Lung (tissue), 12 donors: ENCODE data around the gene C7. TPM values are rescaled to one million over a fixed set of nuclear protein-coding genes. Genes with fewer than 3 reads are reported as not detected.

Source experiments
- ATAC-seq: fragments of 200-7000 bp; cut with Tn5 transposase; one replicate; pipeline ENCODE4 v1.9.1; 2020; ENCODE audit warnings: moderate number of reproducible peaks; ENCODE audit not compliant: insufficient read depth, low FRiP score
- DNase-seq, 3 donors: peaks; one replicate each; pipeline ENCODE4 v3.0.0-alpha.2; 2013 to 2017
- H3K27ac ChIP-seq, 2 donors: one replicate each; pipeline ENCODE4 v1.5.1; 2013; ENCODE audit warnings: mild to moderate bottlenecking in 2 of 2, moderate library complexity in 2 of 2, control low read depth in 1 of 2, inconsistent platforms in 1 of 2, low read depth in 1 of 2, low read length in 1 of 2
- H3K27me3 ChIP-seq, 3 donors: one replicate each; pipeline ENCODE4 v1.5.1; 2013; ENCODE audit warnings: low read length in 2 of 3; ENCODE audit not compliant: control insufficient read depth in 3 of 3, insufficient read depth in 3 of 3
- H3K36me3 ChIP-seq, 4 donors: one replicate each; pipeline ENCODE4 v1.5.1; 2013; ENCODE audit warnings: low read length in 4 of 4, mild to moderate bottlenecking in 1 of 4, moderate library complexity in 1 of 4; ENCODE audit not compliant: control insufficient read depth in 4 of 4, insufficient read depth in 4 of 4
- H3K4me1 ChIP-seq, 5 donors: one replicate each; pipeline ENCODE4 v1.5.1; 2013; ENCODE audit warnings: low read length in 5 of 5, mild to moderate bottlenecking in 2 of 5, moderate library complexity in 1 of 5; ENCODE audit not compliant: control insufficient read depth in 5 of 5, insufficient read depth in 5 of 5
- H3K4me3 ChIP-seq: one replicate; pipeline ENCODE4 v1.5.1; 2013; ENCODE audit warnings: mild to moderate bottlenecking, control low read depth, moderate library complexity
- H3K9ac ChIP-seq, 2 donors: one replicate each; pipeline ENCODE4 v1.5.1; 2013; ENCODE audit warnings: low read length in 2 of 2, control low read depth in 1 of 2; ENCODE audit not compliant: insufficient read depth in 1 of 2
- H3K9me3 ChIP-seq, 4 donors: one replicate each; pipeline ENCODE4 v1.5.1; 2013; ENCODE audit warnings: low read length in 3 of 4, mild to moderate bottlenecking in 1 of 4, moderate library complexity in 1 of 4; ENCODE audit not compliant: control insufficient read depth in 4 of 4, insufficient read depth in 3 of 4
- CTCF ChIP-seq: IDR thresholded peaks from 2 replicates; pipeline ENCODE4 v1.5.1; 2012; ENCODE audit warnings: mild to moderate bottlenecking; ENCODE audit errors: control extremely low read depth, extremely low read depth
- WGBS, 2 donors: extraction: QIAGEN DNeasy Blood & Tissue Kit; methylation state at CpG; one replicate each; pipeline ENCODE4 v1.1.7; 2013; 5-methylcytosine and 5-hydroxymethylcytosine counted together
- polyA plus RNA-seq, 2 donors: library from polyadenylated mRNA; stranded (reverse); fragments of 200-250 nt; gene quantifications; one replicate each; pipeline ENCODE4 v1.2.1, GENCODE V29; 2013
- total RNA-seq, 2 donors: library from RNA; depleted of rRNA in 1 of 2; stranded (reverse); fragments of >200 nt in 1 of 2; gene quantifications; one replicate each; pipeline ENCODE4 v1.2.1, GENCODE V29; 2014 to 2021
- donor health status: control.
- donor health status: control.
- donor health status: Bipolar disorder and iron deficiency.
- donor health status: healthy.
- donor health status: DM: yes; HTN: yes; CAD: no.

C7 gene
- total and polyA plus RNA-seq, 4 donors: 46.2 to 763 (median 120) TPM

- Histone ChIP-seq H3K27ac (no peak overlapping the region), H3K4me1 (peaks cover 0 to 4% (median 0%) of the 10 kb centered on the region in 5 donors), H3K4me3 (no peak overlapping the region), H3K36me3 (peaks cover 0 to 42% (median 7%) of the 10 kb centered on the region in 4 donors), H3K9ac (no peak overlapping the region), H3K9me3 (no peaks in the 10 kb centered on the region), H3K27me3 (peaks cover 0 to 2% (median 0%) of the 10 kb centered on the region in 3 donors)
- DNase-seq (no peak), ATAC-seq (no peak)
- TF ChIP-seq CTCF: no peak
- WGBS, 2 donors: 69 to 75% methylated on average over 3 of the region's 3 CpGs
Observed at GRCh38 chr5:40973364-40974004, 64.2 kb downstream of the C7 start.

GRCh38 chr5:40976041-40976440, 66.7 kb downstream of the C7 start:
- 82 to 86% methylated on average over 3 of the region's 3 CpGs for WGBS, 2 donors
- no peak for TF ChIP-seq CTCF

GRCh38 chr5:40976836-40977235, 67.5 kb downstream of the C7 start:
- Histone ChIP-seq H3K4me1 (peaks cover 0 to 13% (median 0%) of the 10 kb centered on the region in 5 donors), H3K9me3 (no peaks in the 10 kb centered on the region), H3K9ac (no peak overlapping the region), H3K27ac (no peak overlapping the region), H3K27me3 (peaks cover 0 to 2% (median 0%) of the 10 kb centered on the region in 3 donors), H3K36me3 (peaks cover 0 to 47% (median 15%) of the 10 kb centered on the region in 4 donors), H3K4me3 (no peak overlapping the region)
- no peak for DNase-seq
- WGBS, 2 donors: 70% methylated on average over 3 of the region's 3 CpGs
- TF ChIP-seq CTCF: no peak
- ATAC-seq: no peak

More at GRCh38 chr5:40976041-40976440, 66.7 kb downstream of the C7 start:
- H3K36me3 ChIP-seq: peaks cover 0 to 47% (median 15%) of the 10 kb centered on the region in 4 donors
- peaks cover 0 to 2% (median 0%) of the 10 kb centered on the region in 3 donors for H3K27me3 ChIP-seq
- H3K27ac ChIP-seq: no peak overlapping the region
- H3K4me3 ChIP-seq: no peak overlapping the region
- no peak overlapping the region for H3K9ac ChIP-seq
- DNase-seq (no peak), ATAC-seq (no peak)
- peaks cover 0 to 8% (median 0%) of the 10 kb centered on the region in 5 donors for H3K4me1 ChIP-seq
- H3K9me3 ChIP-seq: no peaks in the 10 kb centered on the region
